ENCODE measurements around the gene GNG7. TPM values are rescaled to one million over a fixed set of nuclear protein-coding genes. Genes with fewer than 3 reads are reported as not detected.
A peak's percentile ranks its signal among the peaks of the same experiment; 100 is the strongest.
"Not testable (repeated sequence)": the region's sequence is repeated elsewhere in the genome, so short reads cannot be mapped to it uniquely, and the experiment has no call there.

GNG7 gene
- total and polyA plus RNA-seq, 7 donors = 1.2 to 8.0 (median 2.6) TPM

DNA sequence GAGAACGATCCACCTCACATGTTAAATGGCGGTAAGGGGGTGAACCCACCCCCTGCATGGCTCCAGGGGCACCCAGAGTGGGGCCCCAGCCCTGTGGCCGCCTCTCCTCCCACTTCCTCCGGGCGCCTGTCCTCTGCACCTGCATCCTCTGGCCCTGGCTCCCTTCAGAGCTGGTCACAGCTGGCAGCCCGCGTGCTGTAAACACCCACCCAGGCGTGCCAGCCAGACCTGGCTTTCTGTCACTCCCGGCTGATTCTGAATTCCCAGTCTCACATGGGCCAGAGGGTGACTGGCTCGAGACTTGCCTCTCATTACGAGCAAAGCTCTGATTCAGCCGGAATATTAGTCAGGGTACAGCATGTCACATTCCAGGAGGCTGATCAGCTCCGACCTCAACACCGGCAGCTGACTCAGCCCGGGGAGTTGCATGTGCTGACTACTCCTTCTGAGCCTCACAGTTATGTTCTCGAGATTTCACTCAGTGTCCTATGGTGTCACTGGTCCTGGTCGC is 75.1 kb downstream of the GNG7 start:
- WGBS, 2 donors = 43 to 53% methylated on average over 17 of the region's 17 CpGs
- TF ChIP-seq, protein P1, sequence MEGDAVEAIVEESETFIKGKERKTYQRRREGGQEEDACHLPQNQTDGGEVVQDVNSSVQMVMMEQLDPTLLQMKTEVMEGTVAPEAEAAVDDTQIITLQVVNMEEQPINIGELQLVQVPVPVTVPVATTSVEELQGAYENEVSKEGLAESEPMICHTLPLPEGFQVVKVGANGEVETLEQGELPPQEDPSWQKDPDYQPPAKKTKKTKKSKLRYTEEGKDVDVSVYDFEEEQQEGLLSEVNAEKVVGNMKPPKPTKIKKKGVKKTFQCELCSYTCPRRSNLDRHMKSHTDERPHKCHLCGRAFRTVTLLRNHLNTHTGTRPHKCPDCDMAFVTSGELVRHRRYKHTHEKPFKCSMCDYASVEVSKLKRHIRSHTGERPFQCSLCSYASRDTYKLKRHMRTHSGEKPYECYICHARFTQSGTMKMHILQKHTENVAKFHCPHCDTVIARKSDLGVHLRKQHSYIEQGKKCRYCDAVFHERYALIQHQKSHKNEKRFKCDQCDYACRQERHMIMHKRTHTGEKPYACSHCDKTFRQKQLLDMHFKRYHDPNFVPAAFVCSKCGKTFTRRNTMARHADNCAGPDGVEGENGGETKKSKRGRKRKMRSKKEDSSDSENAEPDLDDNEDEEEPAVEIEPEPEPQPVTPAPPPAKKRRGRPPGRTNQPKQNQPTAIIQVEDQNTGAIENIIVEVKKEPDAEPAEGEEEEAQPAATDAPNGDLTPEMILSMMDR (IDR thresholded peaks at IDR 0.05) = no peak
- TF ChIP-seq POLR2AphosphoS5 (IDR thresholded peaks at IDR 0.05) = peak in 2 of 4 donors; percentile 46 to 88
- no peak for TF ChIP-seq POLR2A (IDR thresholded peaks at IDR 0.05)
- TF ChIP-seq EP300 (IDR thresholded peaks at IDR 0.05) = peak in 2 of 4 donors; percentile 61 to 95
- peak; percentile 84 for DNase-seq
- Histone ChIP-seq H3K27me3 (no peaks in the 10 kb centered on the region), H3K9me3 (no peaks in the 10 kb centered on the region), H3K4me3 (no peak overlapping the region), H3K4me1 (peaks cover 0 to 14% (median 3%) of the 10 kb centered on the region in 4 donors), H3K27ac (peak overlapping the region in 3 of 4 donors; percentile 49 to 82 (median 72)), H3K36me3 (no peaks in the 10 kb centered on the region)
- intact Hi-C loops (cut with DNase I) = no loop called here

DNA sequence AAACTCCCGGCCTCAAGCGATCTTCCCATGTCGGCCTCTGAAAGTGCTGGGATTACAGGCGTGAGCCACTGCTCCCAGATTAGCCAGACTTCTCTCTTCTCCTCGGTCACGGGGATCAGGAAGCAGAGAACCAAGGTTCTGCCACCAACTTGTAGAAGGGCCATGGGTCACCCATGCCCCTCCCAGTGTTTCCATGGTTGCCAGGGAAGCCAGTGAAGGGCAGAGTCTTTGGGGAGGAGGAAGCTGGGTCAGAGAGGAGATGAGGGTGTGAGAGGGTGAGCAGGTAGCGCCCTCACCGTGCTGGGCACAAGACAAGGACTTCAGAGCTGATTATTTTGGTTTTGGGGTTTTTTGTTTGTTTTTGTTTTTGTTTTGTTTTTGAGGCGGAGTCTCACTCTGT is 77.1 kb downstream of the GNG7 start:
- TF ChIP-seq, protein P1 (IDR thresholded peaks at IDR 0.05) = no peak
- TF ChIP-seq POLR2AphosphoS5 (IDR thresholded peaks at IDR 0.05) (no peak), EP300 (IDR thresholded peaks at IDR 0.05) (no peak)
- peak; percentile 70 for DNase-seq
- H3K9me3 ChIP-seq = no peaks in the 10 kb centered on the region
- H3K27ac ChIP-seq = peak overlapping the region in 1 of 4 donors; percentile 14
- H3K27me3 ChIP-seq = no peaks in the 10 kb centered on the region
- WGBS, 2 donors = 43 to 66% methylated on average over 9 of the region's 9 CpGs
- no peaks in the 10 kb centered on the region for H3K36me3 ChIP-seq
- intact Hi-C loops (cut with DNase I) = no loop called here
- H3K4me3 ChIP-seq = no peak overlapping the region
- H3K4me1 ChIP-seq = peaks cover 0 to 14% (median 3%) of the 10 kb centered on the region in 4 donors

DNA sequence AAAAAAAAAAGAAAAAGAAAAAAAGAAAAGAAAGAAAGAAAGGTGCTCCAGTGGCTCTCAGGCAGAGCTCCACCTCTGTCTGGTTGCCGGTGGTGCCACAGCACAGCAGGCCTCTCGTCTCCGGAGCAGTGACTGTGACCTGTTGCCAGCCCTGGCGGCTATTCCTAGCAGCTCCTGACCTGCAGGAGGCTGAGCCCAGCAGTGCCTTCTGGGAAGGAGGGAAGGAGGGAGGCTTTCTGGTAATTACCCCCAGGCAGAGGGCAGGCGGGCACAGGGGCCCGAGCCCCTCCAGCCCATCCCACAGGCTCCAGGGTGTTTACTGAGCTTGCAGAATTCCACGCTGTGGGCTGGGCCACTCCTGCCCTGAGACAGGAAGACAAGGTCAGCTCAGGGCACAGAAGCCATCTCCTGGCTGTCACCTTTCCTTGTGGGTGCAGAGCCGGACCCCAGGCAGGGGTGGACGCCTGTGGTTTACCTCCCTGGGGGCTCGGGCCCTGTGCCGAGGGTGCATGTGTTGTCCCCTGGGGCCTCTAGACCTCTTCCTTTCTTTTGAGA is 77.9 kb downstream of the GNG7 start:
- no peaks in the 10 kb centered on the region for H3K36me3 ChIP-seq
- no peaks in the 10 kb centered on the region for H3K9me3 ChIP-seq
- H3K27me3 ChIP-seq = no peaks in the 10 kb centered on the region
- intact Hi-C loops (cut with DNase I) = no loop called here
- no peak overlapping the region for H3K4me3 ChIP-seq
- peaks cover 0 to 14% (median 3%) of the 10 kb centered on the region in 4 donors for H3K4me1 ChIP-seq
- WGBS, 2 donors = 41 to 55% methylated on average over 11 of the region's 11 CpGs
- peak overlapping the region in 1 of 4 donors; percentile 14 for H3K27ac ChIP-seq
- peak; percentile 60 for DNase-seq
- TF ChIP-seq POLR2A (IDR thresholded peaks at IDR 0.05) = no peak
- no peak for TF ChIP-seq EP300 (IDR thresholded peaks at IDR 0.05)
- no peak for TF ChIP-seq POLR2AphosphoS5 (IDR thresholded peaks at IDR 0.05)
- TF ChIP-seq, protein P1 (IDR thresholded peaks at IDR 0.05) = no peak

DNA sequence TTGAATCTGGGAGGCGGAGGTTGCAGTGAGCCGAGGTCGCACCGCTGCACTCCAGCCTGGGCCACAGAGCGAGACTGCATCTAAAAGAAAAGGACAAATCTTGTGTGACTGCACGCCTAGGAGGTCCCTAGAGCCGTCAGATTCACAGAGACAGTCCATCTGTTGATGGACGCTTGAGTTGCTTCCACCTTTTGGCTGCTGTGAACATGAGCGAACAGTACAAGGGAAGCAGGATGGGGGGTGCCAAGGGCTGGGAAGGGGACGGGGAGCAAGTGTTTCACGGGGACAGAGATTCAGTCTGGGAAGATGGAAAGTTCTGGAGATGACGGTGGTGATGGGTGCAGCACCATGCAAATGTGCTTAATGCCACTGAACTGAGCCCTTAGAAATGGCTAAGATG is 78.7 kb downstream of the GNG7 start:
- DNase-seq = no peak
- Histone ChIP-seq H3K27ac (no peak overlapping the region), H3K27me3 (no peaks in the 10 kb centered on the region), H3K36me3 (no peaks in the 10 kb centered on the region), H3K9me3 (no peaks in the 10 kb centered on the region), H3K4me3 (no peak overlapping the region), H3K4me1 (peaks cover 0 to 14% (median 3%) of the 10 kb centered on the region in 4 donors)
- intact Hi-C loops (cut with DNase I) = no loop called here
- TF ChIP-seq, protein P1 (IDR thresholded peaks at IDR 0.05) = no peak
- TF ChIP-seq EP300 (IDR thresholded peaks at IDR 0.05) (no peak), POLR2A (IDR thresholded peaks at IDR 0.05) (no peak), POLR2AphosphoS5 (IDR thresholded peaks at IDR 0.05) (no peak)
- 77 to 94% methylated on average over 12 of the region's 12 CpGs for WGBS, 2 donors

DNA sequence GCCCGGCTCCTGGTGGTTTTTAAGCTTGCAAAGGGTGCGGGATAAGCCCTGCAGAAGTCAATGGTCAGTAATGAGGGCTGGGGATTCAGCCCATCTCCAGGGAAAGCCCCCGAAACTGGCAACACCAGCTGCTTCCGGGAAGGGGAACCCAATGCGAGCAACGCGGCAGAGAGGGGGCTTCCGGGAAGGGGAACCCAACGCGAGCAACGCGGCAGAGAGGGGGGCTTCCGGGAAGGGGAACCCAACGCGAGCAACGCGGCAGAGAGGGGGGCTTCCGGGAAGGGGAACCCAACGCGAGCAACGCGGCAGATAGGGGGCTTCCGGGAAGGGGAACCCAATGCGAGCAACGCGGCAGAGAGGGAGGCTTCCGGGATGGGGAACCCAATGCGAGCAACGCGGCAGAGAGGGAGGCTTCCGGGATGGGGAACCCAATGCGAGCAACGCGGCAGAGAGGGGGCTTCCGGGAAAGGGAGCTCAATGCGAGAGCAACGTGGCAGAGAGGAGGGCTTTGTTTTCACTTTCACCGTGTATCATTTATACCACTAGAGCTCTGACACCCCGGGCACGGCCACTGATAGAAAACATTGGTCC is 80.0 kb downstream of the GNG7 start:
- H3K36me3 ChIP-seq; H3K9me3 ChIP-seq; DNase-seq; H3K27me3 ChIP-seq; H3K4me3 ChIP-seq; intact Hi-C loops (cut with DNase I); H3K4me1 ChIP-seq; H3K27ac ChIP-seq: not testable (repeated sequence)
- WGBS, 2 donors = 85 to 93% methylated on average over 40 of the region's 40 CpGs
